GM12878 (cell line): ENCODE measurements around the gene SIGMAR1.

Source experiments
- BRCA1 ChIP-seq: IDR thresholded peaks from 2 replicates; pipeline ENCODE4 v1.6.1; 2011; ENCODE audit warnings: low read depth, low read length, improper control_type of control experiment
- CHD1 ChIP-seq: IDR thresholded peaks from 2 replicates; pipeline ENCODE4 v1.6.1; 2012; ENCODE audit warnings: low read depth, low read length, improper control_type of control experiment
- CTCF ChIP-seq, 3 experiments: IDR thresholded peaks in 2 of 3; conservative IDR thresholded peaks in 1 of 3; 2 replicates each; pipeline ENCODE4 v1.5.1; 2011; ENCODE audit warnings: low read depth in 3 of 3, low read length in 3 of 3, mild to moderate bottlenecking in 3 of 3, control low read depth in 2 of 3, moderate library complexity in 2 of 3, inconsistent platforms in 1 of 3, mixed read lengths in 1 of 3; ENCODE audit not compliant: control insufficient read depth in 2 of 3, insufficient read depth in 1 of 3; ENCODE audit errors: extremely low read depth in 1 of 3
- POLR2A ChIP-seq: IDR thresholded peaks from 2 replicates; pipeline ENCODE4 v1.6.1; 2011; ENCODE audit warnings: low read depth, mild to moderate bottlenecking, low read length
- SMC3 ChIP-seq: IDR thresholded peaks from 2 replicates; pipeline ENCODE4 v1.6.1; 2011; ENCODE audit warnings: low read length, improper control_type of control experiment, borderline replicate concordance
- WRNIP1 ChIP-seq: IDR thresholded peaks from 2 replicates; pipeline ENCODE4 v1.6.1; 2011; ENCODE audit warnings: low read depth, low read length, improper control_type of control experiment, borderline replicate concordance

GRCh38 chr9:34584970-34585369 lies 52.6 kb downstream of the SIGMAR1 start:
- TF ChIP-seq SMC3 (no peak), CHD1 (no peak), BRCA1 (no peak), WRNIP1 (no peak), CTCF (IDR thresholded peaks at IDR 0.05 in 2 of 3, conservative IDR thresholded peaks at IDR 0.05 in 1 of 3; ENCODE audit: control insufficient read depth in 2 of 3, extremely low read depth in 1 of 3, insufficient read depth in 1 of 3, low read depth in 3 of 3, low read length in 3 of 3) (no peak), POLR2A (no peak)
